Measurements from ENCODE around the gene AP4B1.
A peak's percentile ranks its signal among the peaks of the same experiment; 100 is the strongest.
"Not testable (repeated sequence)": the region's sequence is repeated elsewhere in the genome, so short reads cannot be mapped to it uniquely, and the experiment has no call there.

The AP4B1 gene

DNA sequence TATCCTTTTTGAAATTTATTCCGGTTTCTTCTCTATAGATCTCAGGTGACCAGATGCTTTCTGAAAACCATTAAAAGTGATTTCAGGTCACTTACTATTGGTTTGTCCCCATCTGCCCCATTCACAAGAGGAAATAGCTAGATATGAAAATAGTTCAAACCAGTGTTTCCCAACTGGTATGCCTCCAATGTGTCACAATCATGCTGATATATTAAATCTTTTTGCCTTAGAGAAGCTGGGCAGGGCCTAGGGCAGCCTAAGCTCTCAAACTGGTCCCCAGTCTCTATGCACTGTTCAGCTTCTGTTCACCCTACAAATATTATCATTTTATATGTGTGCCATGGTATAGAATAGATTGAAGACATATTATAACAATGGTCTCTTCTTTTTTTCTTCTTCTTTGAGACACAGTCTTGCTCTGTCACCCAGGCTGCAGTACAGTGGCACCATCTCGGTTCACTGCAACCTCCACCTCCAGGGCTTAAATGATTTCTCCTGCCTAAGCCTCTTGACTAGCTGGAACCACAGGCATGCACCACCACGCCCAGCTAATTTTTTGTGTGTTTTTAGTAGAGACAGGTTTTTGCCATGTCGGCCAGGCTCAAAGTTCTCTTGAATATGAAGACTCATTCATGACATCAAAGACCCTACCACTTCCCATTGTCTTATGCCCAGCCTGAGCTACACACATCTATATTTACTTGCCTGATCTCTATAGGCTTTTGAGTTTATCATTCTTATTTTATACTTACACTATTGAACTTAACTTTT lies 48.8 kb downstream of the AP4B1 start:
- DNase-seq = no peak

DNA sequence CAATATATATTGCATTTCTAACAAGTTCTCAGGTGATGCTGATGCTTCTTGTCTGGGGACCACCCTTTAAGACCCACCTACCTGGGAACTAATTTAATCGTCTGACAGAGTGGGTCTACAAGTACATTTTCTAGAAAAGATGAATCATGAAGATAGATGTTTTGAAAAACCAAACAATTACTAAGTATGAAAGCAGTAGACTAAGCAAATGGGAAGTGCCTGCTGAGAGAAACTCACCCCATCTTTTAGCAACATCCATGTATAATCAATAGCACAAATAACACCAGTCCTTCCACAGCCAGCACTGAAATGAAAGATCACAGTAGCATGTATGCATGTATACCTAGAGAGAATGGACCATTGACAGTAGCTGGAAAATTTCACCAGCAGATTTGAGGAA lies 50.4 kb downstream of the AP4B1 start:
- DNase-seq = no peak

DNA sequence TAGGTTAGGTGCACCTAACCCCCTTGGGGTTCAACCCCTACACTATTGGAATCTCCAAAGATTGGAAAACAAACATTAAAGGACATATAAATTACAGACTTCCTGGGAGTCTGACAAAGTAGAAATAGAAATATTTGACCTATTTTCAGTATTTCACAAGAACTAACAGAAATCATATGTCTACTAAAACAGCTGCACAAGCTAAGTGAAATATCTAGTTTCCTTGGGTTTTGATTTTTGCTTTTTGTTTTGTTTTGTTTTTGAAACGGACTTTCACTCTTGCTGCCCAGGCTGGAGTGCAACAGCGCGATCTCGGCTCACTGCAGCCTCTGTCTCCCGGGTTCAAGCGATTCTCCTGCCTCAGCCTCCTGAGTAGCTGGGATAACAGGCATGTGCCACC lies 51.9 kb downstream of the AP4B1 start:
- DNase-seq = not testable (repeated sequence)

DNA sequence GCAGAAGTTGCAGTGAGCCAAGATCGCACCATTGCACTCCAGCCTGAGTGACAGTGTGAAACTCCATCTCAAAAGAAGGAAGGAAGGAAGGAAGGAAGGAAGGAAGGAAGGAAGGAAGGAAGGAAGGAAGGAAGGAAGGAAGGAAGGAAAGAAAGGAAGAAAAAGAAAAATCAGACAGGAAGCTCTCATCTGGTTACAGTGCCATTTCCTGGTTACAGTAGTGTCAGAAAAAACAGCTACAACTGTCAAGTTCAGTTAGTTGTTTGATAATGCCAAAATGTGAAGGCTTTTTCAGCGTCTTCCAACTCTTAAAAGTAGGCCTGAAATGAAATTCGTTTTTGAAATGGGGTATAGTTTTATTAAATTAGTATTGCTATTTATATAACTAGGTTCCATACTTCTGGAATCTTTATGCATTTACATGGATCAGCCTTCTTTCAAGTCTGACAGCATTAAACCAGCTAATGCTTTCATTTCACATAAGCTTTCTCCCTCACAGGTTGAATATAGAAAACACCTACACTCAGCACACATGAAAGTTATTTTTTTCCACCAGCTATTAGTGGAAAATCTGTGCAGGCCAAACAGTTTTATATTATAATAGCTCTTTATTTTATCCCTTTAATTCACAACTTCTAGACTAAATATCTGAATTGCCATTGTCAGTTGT lies 54.3 kb downstream of the AP4B1 start:
- no peak for DNase-seq

- peak; percentile 57 for DNase-seq
These were observed 55.5 kb downstream of the AP4B1 start for GRCh38 chr1:113849072-113849471.

DNA sequence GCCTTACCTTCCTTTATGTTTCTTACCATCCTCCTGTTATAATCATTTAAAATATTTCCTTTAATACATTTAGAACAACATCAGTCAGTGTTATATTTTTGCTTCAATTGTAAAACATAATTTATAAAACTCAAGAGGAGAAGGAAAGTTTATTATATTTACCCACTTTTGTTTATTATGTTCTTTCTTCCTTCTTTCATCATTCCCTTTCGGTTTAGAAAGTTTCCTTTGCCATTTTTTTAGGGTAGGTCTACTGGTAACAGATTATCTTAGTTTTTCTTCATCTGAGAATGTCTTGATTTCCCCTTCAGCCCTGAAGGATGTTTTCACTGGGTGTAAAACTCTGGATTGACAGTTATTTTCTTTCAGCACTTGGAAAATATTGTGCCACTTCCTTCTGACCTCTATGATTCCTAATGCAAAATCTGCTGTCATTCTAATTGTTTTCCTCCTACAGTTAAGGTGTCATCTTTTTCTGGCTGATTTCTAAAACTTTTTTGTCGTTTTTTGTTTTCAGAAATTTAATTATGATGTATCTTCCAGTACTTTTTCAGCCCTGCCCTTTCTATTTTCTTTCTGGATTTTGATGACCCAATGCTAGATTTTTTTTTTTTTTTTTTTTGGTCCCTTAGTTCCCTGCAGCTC lies 58.1 kb downstream of the AP4B1 start:
- DNase-seq = peak; percentile 27
